K562 (cell line): ENCODE measurements around the gene CD96. TPM values are rescaled to one million over a fixed set of nuclear protein-coding genes. Genes with fewer than 3 reads are reported as not detected.

Experiments
- ATAC-seq: fragments of 200-7000 bp; cut with Tn5 transposase; 3 replicates; pipeline ENCODE4 v1.9.1; 2020; ENCODE audit warnings: moderate library complexity
- BruUV-seq: library from RNA; stranded (reverse); fragments of 400-500 nt; replicated peaks from 2 replicates; lab custom pipeline; 2021; lab: Mats Ljungman, UMichigan
- CTCF ChIA-PET: fragments of 300-600 bp; formaldehyde crosslinking; extraction: SDS; loops from one replicate; lab custom pipeline; 2021; ENCODE audit warnings: low intra/inter-chr PET ratio; lab: Yijun Ruan, JAX
- POLR2A ChIA-PET: fragments of 300-600, 350-650 bp; sonication (Branson Sonifier 250); formaldehyde crosslinking; extraction: SDS; loops from one replicate; lab custom pipeline; 2021; ENCODE audit warnings: antibody characterized with exemption, inconsistent platforms; lab: Yijun Ruan, JAX
- DNase-seq, 4 experiments: peaks; one replicate each; pipeline versions ENCODE4 v3.0.0 to v3.0.0-alpha.2; 2011 to 2018; ENCODE audit warnings: low spot score in 3 of 4, mixed read lengths in 3 of 4; ENCODE audit errors: extremely low read depth in 1 of 4
- FAIRE-seq: peaks from 2 replicates; lab custom pipeline; 2011; peaks lifted over from hg19 to GRCh38; lab: Jason Lieb, UNC
- H2AFZ ChIP-seq: 2 replicates; pipeline ENCODE4 v1.6.0; 2011; ENCODE audit warnings: low read depth, low read length, control low read depth, inconsistent platforms
- H3K27ac ChIP-seq: fragments of 200-600 bp; 3 replicates; pipeline ENCODE4 v1.8.0; 2011; ENCODE audit warnings: low read depth, mild to moderate bottlenecking, control low read depth, inconsistent platforms, low read length, moderate library complexity, mixed read lengths; ENCODE audit errors: extremely low read depth
- H3K27me3 ChIP-seq, 2 experiments: fragments of 300-600 bp in 1 of 2; 2 replicates in 1 of 2; 3 replicates in 1 of 2; pipeline versions ENCODE4 v1.6.0 to v1.8.0; 2011; ENCODE audit warnings: inconsistent platforms in 2 of 2, low read length in 2 of 2, mild to moderate bottlenecking in 1 of 2, mixed read lengths in 1 of 2, moderate library complexity in 1 of 2; ENCODE audit not compliant: control insufficient read depth in 2 of 2, insufficient read depth in 2 of 2
- H3K36me3 ChIP-seq: fragments of 300-600 bp; 3 replicates; pipeline ENCODE4 v1.8.0; 2011; ENCODE audit warnings: mild to moderate bottlenecking, low read length, inconsistent platforms; ENCODE audit not compliant: control insufficient read depth, insufficient read depth
- H3K4me1 ChIP-seq, 2 experiments: fragments of 200-600 bp in 1 of 2; replicated peaks in 1 of 2; 2 replicates in 1 of 2; 3 replicates in 1 of 2; pipeline versions ENCODE4 v1.5.1 to v1.8.0; 2011; ENCODE audit warnings: inconsistent platforms in 2 of 2, low read length in 2 of 2, mild to moderate bottlenecking in 1 of 2, mixed read lengths in 1 of 2, moderate library complexity in 1 of 2; ENCODE audit not compliant: control insufficient read depth in 2 of 2, insufficient read depth in 2 of 2
- H3K4me2 ChIP-seq: 2 replicates; pipeline ENCODE4 v1.6.1; 2011; ENCODE audit warnings: low read length, control low read depth, inconsistent platforms, mixed read lengths; ENCODE audit not compliant: insufficient read depth
- H3K4me3 ChIP-seq: fragments of 200-600 bp; sonication (generic), shearing (Covaris generic); 2 replicates; pipeline ENCODE4 v1.5.1; 2016; ENCODE audit warnings: control low read depth, inconsistent platforms
- H3K79me2 ChIP-seq: fragments of 200-600 bp; 3 replicates; pipeline ENCODE4 v1.8.0; 2011; ENCODE audit warnings: low read length, inconsistent platforms; ENCODE audit not compliant: control insufficient read depth, insufficient read depth
- H3K9ac ChIP-seq, 2 experiments: 2 replicates each; pipeline versions ENCODE4 v1.6.0 to v1.6.1; 2011; ENCODE audit warnings: low read depth in 2 of 2, low read length in 2 of 2, control low read depth in 1 of 2, inconsistent platforms in 1 of 2, mild to moderate bottlenecking in 1 of 2, mixed read lengths in 1 of 2; ENCODE audit not compliant: insufficient read depth in 1 of 2
- H3K9me1 ChIP-seq: one replicate; pipeline ENCODE4 v1.6.0; 2011; ENCODE audit warnings: inconsistent platforms, mild to moderate bottlenecking, low read length, moderate library complexity; ENCODE audit not compliant: control insufficient read depth, insufficient read depth
- H3K9me3 ChIP-seq: replicated peaks from 2 replicates; pipeline ENCODE4 v1.5.1; 2011; ENCODE audit warnings: low read depth, low read length, inconsistent platforms; ENCODE audit not compliant: control insufficient read depth, insufficient read depth
- H4K20me1 ChIP-seq: replicated peaks from 2 replicates; pipeline ENCODE4 v1.6.1; 2011; ENCODE audit warnings: low read length, inconsistent platforms, mixed read lengths; ENCODE audit not compliant: control insufficient read depth, insufficient read depth
- ATF4 ChIP-seq: fragments of 450-650 bp; formaldehyde crosslinking; IDR thresholded peaks from 2 replicates; pipeline ENCODE4 v1.4.0; 2022; ENCODE audit warnings: mild to moderate bottlenecking, moderate library complexity
- CEBPB ChIP-seq: fragments of 450-650 bp; IDR thresholded peaks from 2 replicates; pipeline ENCODE4 v1.6.1; 2016; ENCODE audit warnings: missing genetic modification characterization, missing compliant biosample characterization
- CREB3L1 ChIP-seq: fragments of 450-650 bp; IDR thresholded peaks from 2 replicates; pipeline ENCODE4 v1.6.1; 2014; ENCODE audit warnings: low read depth, mild to moderate bottlenecking, moderate library complexity, borderline replicate concordance
- CTBP1 ChIP-seq: fragments of 450-650 bp; IDR thresholded peaks from 2 replicates; pipeline ENCODE4 v1.6.1; 2016; ENCODE audit warnings: borderline replicate concordance
- ELK3 ChIP-seq: fragments of 450-650 bp; formaldehyde crosslinking; IDR thresholded peaks from 2 replicates; pipeline ENCODE4 v1.4.0; 2020; ENCODE audit warnings: mild to moderate bottlenecking
- JUND ChIP-seq, 2 experiments: IDR thresholded peaks; 2 replicates in 1 of 2; 3 replicates in 1 of 2; pipeline ENCODE4 v1.6.1; 2011; ENCODE audit warnings: borderline replicate concordance in 2 of 2, low read depth in 2 of 2, low read length in 2 of 2, improper control_type of control experiment in 1 of 2, missing biosample characterization in 1 of 2, missing genetic modification characterization in 1 of 2, missing genetic modification reagents in 1 of 2
- MCM3 ChIP-seq: fragments of 450-650 bp; IDR thresholded peaks from 2 replicates; pipeline ENCODE4 v1.6.1; 2016
- NKRF ChIP-seq: fragments of 450-650 bp; IDR thresholded peaks from 2 replicates; pipeline ENCODE4 v1.6.1; 2016; ENCODE audit warnings: borderline replicate concordance
- POLR2G ChIP-seq: fragments of 200-400 bp; formaldehyde crosslinking; IDR thresholded peaks from 2 replicates; pipeline ENCODE4 v1.6.1; 2017; ENCODE audit warnings: low read depth, mild to moderate bottlenecking, antibody characterized with exemption, low read length, moderate library complexity
- TGIF2 ChIP-seq: sonication (generic); formaldehyde crosslinking; IDR thresholded peaks from 2 replicates; pipeline ENCODE4 v1.8.1; 2022; ENCODE audit warnings: mild to moderate bottlenecking, missing genetic modification reagents, moderate library complexity
- ZC3H11A ChIP-seq: IDR thresholded peaks from 2 replicates; pipeline ENCODE4 v1.6.1; 2012; ENCODE audit warnings: low read depth, low read length, improper control_type of control experiment
- ZNF184 ChIP-seq: sonication (generic); formaldehyde crosslinking; IDR thresholded peaks from 2 replicates; pipeline ENCODE4 v1.5.0; 2020; ENCODE audit warnings: missing genetic modification reagents
- ZNF696 ChIP-seq: fragments of 250-450 bp; sonication (Bioruptor Pico); conservative IDR thresholded peaks from 2 replicates; pipeline ENCODE4 v1.4.0; 2020; ENCODE audit warnings: mild to moderate bottlenecking, moderate library complexity
- WGBS: fragments of 100-300 bp; shearing (Covaris generic); methylation state at CpG from one replicate; pipeline ENCODE4 v1.1.6; 2016; ENCODE audit warnings: low coverage, mixed read lengths; ENCODE audit not compliant: insufficient coverage; ENCODE audit errors: missing lambda C conversion rate; 5-methylcytosine and 5-hydroxymethylcytosine counted together
- in situ Hi-C: fragments of 300-500 bp; cut with MboI; formaldehyde crosslinking; loops from 4 replicates; pipeline ENCODE4 v1.15.0; 2018; ENCODE audit warnings: inconsistent platforms, mixed read lengths
- intact Hi-C: fragments of 100-400 bp; cut with micrococcal nuclease; formaldehyde crosslinking; loops from 2 replicates; pipeline ENCODE4 v1.14.2; 2022
- polyA plus RNA-seq, 8 experiments: library from polyadenylated mRNA; depleted of rRNA in 4 of 8; stranded (reverse) in 5 of 8; unstranded in 3 of 8; fragments of >200 nt; fragmentation: Nextera tagmentation in 2 of 8; fragmentation: Illumina TruSeq in 1 of 8; extraction: Ambion mirVana in 2 of 8; extraction: Trizol in 1 of 8; gene quantifications; 2 replicates each; pipeline versions ENCODE4 v1.2.1 to v1.2.3, GENCODE V29; 2011 to 2014; ENCODE audit warnings: inconsistent platforms in 1 of 8, missing spikeins in 1 of 8
- total RNA-seq, 7 experiments: library from RNA; depleted of rRNA in 6 of 7; stranded (reverse); fragments of >200 nt in 6 of 7; fragmentation: Illumina TruSeq in 2 of 7; extraction: Trizol in 2 of 7; gene quantifications; 2 replicates each; pipeline versions ENCODE4 v1.2.1 to v1.2.3, GENCODE V29; 2011 to 2021; ENCODE audit warnings: low replicate concordance in 1 of 7

The CD96 gene
- total and polyA plus RNA-seq, 9 of the 15 experiments (the other 6 are each of a cell fraction or from before 2014, with no cell fraction given) = 0.32 to 5.7 (median 1.2) TPM

GRCh38 chr3:111613294-111613693 lies 71.3 kb downstream of the CD96 start:
- no peaks in the 10 kb centered on the region for H3K9me3 ChIP-seq
- no peaks in the 10 kb centered on the region for H3K36me3 ChIP-seq
- TF ChIP-seq JUND (IDR thresholded peaks at IDR 0.05; ENCODE audit: borderline replicate concordance, low read depth, low read length) (no peak), JUND (tag; IDR thresholded peaks at IDR 0.05; ENCODE audit: borderline replicate concordance, low read depth, low read length) (no peak), CTBP1 (no peak), TGIF2 (CRISPR knock-in tag) (no peak), ATF4 (no peak), ZNF696 (CRISPR knock-in tag) (no peak), ELK3 (CRISPR knock-in tag) (no peak), CEBPB (tag) (no peak), ZNF184 (CRISPR knock-in tag) (no peak), MCM3 (no peak), CREB3L1 (no peak), POLR2G (no peak), NKRF (no peak), ZC3H11A (no peak)
- no peaks in the 10 kb centered on the region for H3K9me1 ChIP-seq
- ATAC-seq (no peak), DNase-seq (no peak), FAIRE-seq (no peak)
- intact Hi-C loops = no loop called here
- no peak overlapping the region for H2AFZ ChIP-seq
- no peaks in the 10 kb centered on the region for H4K20me1 ChIP-seq
- ChIA-PET POLR2A (interaction anchor here (1.2 kb wide), 1 partner anchor 13 kb away, joined by 3 read pairs; no protein-coding TSS in a partner anchor), CTCF (no interaction called here)
- no peaks in the 10 kb centered on the region for H3K79me2 ChIP-seq
- no peaks in the 10 kb centered on the region for H3K4me1 ChIP-seq
- no peak overlapping the region for H3K9ac ChIP-seq
- no peak overlapping the region for H3K4me2 ChIP-seq
- H3K4me3 ChIP-seq = no peak overlapping the region
- no peak overlapping the region for H3K27ac ChIP-seq
- in situ Hi-C loops = no loop called here
- no TSS peak for BruUV-seq
- no peaks in the 10 kb centered on the region for H3K27me3 ChIP-seq
- WGBS = 0% methylated on average over 1 of the region's 1 CpG
